NCI-H1694 treated with DMSO at 0.1 percent for 48 hours (cell line): ENCODE measurements around the gene CFC1.
"Not testable (repeated sequence)": the region's sequence is repeated elsewhere in the genome, so short reads cannot be mapped to it uniquely, and the experiment has no call there.

ENCODE experiments used
- DNase-seq: peaks from one replicate; lab custom pipeline; 2025; lab: John Stamatoyannopoulos, UW

Gene CFC1

DNA sequence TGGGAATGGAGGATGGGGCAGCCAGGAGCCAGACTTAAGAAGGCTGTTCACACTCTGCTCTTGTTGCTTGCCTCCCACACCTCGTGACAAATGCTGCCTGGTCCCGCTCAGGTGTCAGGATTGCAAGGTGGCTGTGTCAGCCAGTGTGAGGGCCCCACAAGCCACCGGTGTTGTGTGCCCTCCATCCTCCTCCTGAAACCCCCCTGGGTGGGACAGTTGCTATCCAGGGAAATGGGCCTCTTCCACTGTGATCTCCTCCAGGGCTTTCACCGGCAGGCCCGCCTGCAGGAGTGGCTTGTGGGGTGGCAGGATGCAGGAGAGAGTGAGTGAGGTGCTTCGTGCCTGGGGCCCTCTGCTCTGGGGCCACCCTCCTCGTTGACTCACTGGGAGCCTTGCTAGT is 16.4 kb downstream of the CFC1 start:
- not testable (repeated sequence) for DNase-seq

DNA sequence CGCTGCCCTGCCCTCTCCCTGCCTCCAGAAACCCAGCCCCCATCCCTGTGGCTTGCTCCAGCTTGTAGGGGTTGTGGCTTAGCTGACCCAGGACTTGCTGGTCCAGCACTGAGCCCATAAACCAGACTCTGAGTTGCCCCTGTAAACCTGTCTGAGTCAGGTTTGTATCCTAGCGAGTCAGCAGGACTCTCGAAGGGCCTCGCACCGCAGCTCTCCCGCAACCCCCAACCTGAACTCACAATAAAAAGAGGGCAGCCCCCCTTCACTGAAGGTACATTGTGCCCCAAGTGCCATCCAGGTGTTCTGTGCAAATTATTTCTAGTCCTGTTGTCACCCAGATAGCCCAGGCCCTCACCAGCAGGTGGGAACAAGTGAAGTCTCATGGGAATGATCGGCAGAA is 17.9 kb downstream of the CFC1 start:
- not testable (repeated sequence) for DNase-seq

- not testable (repeated sequence) for DNase-seq
These were observed 20.3 kb downstream of the CFC1 start for GRCh38 chr2:130579121-130579520.

- DNase-seq: not testable (repeated sequence)
These were observed 21.8 kb downstream of the CFC1 start for GRCh38 chr2:130577559-130577958.

DNA sequence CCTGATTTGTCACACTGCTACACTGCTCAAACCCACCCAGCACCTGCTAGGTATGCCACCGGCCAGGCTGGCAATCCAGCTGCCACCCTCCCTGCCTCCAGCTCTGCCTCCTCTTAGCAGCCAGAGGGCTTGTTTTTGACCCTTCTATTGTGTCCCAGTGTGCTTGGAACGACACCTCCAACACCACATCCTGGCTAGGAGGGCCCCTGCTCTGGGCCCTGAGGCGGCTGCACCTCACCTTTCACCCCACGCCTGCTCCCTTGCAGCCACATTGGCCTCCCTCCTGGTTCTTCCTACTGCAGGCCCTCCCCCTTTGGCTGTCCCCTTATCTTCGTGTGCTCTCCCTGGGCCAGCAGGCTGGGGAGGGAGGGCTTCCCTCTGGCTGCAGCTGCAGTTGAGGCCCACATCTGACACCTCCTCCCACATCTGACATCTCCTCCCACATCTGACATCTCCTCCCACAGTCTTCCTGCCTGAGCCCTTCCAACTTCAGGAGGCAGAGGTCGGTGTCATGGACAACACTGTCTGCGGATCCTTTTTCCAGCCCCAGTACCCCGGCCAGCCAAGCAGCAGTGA is 23.1 kb downstream of the CFC1 start:
- not testable (repeated sequence) for DNase-seq

DNA sequence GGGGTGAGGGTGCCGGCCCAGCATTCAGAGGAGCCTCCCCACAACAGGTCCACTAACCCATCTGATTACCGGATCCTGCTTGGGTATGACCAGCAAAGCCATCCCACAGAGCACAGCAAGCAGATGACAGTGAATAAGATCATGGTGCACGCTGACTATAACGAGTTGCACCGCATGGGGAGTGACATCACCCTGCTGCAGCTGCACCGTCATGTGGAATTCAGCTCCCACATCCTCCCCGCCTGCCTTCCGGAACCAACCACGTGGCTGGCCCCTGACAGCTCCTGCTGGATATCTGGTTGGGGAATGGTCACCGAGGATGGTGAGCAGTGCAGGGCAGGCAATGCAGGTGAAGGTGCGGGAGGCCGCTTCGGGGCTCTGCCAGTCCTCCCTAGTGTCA is 25.1 kb downstream of the CFC1 start:
- not testable (repeated sequence) for DNase-seq

- DNase-seq: not testable (repeated sequence)
These were observed 27.4 kb downstream of the CFC1 start for GRCh38 chr2:130571929-130572328.

DNA sequence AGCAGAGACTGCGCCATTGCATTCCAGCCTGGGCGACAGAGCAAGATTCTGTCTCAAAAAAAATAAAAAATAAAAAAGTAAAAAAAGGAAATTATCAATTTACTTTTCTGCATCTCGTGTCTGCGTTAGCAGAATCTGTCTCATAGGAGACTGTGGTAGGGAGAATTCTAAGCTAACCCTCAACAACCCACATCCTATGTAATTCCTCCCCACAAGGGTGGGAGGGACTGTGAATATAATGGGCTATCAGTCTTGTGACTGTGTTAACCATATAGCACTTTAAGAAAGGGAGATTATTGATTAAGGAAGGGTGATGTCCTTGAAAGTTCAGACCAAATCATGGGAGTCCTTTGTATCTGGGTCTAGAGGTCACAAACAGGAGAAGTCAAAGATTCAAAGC is 33.2 kb downstream of the CFC1 start:
- DNase-seq: not testable (repeated sequence)

GRCh38 chr2:130556441-130556840 is 42.9 kb downstream of the CFC1 start:
- DNase-seq: not testable (repeated sequence)

DNA sequence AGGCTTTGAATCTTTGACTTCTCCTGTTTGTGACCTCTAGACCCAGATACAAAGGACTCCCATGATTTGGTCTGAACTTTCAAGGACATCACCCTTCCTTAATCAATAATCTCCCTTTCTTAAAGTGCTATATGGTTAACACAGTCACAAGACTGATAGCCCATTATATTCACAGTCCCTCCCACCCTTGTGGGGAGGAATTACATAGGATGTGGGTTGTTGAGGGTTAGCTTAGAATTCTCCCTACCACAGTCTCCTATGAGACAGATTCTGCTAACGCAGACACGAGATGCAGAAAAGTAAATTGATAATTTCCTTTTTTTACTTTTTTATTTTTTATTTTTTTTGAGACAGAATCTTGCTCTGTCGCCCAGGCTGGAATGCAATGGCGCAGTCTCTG is 45.2 kb downstream of the CFC1 start:
- not testable (repeated sequence) for DNase-seq

GRCh38 chr2:130549475-130549874 is 49.9 kb downstream of the CFC1 start:
- DNase-seq: not testable (repeated sequence)

- DNase-seq: not testable (repeated sequence)
These were observed 51.0 kb downstream of the CFC1 start for GRCh38 chr2:130548418-130548817.

DNA sequence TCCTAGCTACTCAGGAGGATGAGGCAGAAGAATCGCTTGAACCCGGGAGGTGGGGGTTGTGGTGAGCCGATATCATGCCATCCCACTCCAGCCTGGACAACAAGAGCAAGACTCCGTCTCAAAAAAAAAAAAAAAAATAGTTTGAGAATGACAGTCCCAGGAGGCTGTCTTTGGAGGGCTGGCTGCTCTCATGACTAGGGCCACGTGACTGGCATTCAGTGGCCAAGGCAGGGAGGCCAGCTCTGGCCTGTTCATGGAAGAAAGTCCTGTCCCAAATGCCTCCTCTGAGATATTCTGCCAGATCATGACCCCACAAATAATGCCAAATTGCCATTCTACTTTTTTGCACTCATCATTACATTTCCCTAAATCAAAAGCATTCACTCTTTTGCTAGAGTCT is 54.4 kb downstream of the CFC1 start:
- DNase-seq: not testable (repeated sequence)

DNA sequence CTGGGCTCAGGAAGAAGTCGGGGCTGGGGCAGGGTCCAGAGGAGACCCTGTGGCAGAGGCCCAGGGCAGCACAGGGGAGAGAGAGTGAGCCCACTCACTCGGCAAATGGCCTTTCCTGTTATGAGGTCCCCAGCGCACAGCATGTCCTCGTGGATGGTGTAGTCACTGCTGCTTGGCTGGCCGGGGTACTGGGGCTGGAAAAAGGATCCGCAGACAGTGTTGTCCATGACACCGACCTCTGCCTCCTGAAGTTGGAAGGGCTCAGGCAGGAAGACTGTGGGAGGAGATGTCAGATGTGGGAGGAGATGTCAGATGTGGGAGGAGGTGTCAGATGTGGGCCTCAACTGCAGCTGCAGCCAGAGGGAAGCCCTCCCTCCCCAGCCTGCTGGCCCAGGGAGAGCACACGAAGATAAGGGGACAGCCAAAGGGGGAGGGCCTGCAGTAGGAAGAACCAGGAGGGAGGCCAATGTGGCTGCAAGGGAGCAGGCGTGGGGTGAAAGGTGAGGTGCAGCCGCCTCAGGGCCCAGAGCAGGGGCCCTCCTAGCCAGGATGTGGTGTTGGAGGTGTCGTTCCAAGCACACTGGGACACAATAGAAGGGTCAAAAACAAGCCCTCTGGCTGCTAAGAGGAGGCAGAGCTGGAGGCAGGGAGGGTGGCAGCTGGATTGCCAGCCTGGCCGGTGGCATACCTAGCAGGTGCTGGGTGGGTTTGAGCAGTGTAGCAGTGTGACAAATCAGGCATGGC is 55.4 kb downstream of the CFC1 start:
- DNase-seq: not testable (repeated sequence)

DNA sequence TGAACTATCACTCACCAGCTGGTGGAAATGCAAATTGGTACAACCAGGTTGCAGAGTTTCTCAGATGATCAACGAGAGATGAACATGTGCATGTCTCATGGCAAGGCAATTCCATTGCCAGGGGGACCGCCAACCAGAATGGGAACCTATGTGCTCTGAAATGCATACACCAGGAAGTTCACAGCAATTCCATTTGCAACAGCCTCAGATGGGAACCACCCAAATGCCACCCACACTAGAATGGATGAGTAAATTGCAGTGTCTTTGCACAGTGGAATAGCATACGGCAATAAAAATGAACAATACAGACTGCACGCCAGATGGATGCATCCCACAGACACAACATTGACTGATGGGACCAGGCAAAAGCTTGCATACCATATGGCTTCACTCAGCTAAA is 56.6 kb downstream of the CFC1 start:
- DNase-seq: not testable (repeated sequence)
